ENCODE results near the gene LCORL.
"Not testable (repeated sequence)": the region's sequence is repeated elsewhere in the genome, so short reads cannot be mapped to it uniquely, and the experiment has no call there.

LCORL gene

GRCh38 chr4:18021720-18022571 lies at the start of gene LCORL:
Gene LCORL (minus strand): TSS chr4:18021755. CDS start chr4:18021751, 4 bp downstream.
- in situ Hi-C loops (cut with MboI; ENCODE audit: low sequenced_read_pairs), result no loop called here

- in situ Hi-C loops (cut with MboI; ENCODE audit: low sequenced_read_pairs), result no loop called here
Measured at GRCh38 chr4:18069810-18070209, 48.3 kb upstream of the LCORL start.

GRCh38 chr4:18067031-18067430 lies 45.5 kb upstream of the LCORL start:
- in situ Hi-C loops (cut with MboI; ENCODE audit: low sequenced_read_pairs), result no loop called here

GRCh38 chr4:18063079-18063478 lies 41.5 kb upstream of the LCORL start:
- in situ Hi-C loops (cut with MboI; ENCODE audit: low sequenced_read_pairs), result no loop called here

- in situ Hi-C loops (cut with MboI; ENCODE audit: low sequenced_read_pairs), result no loop called here
Measured at GRCh38 chr4:18057821-18058533, 36.4 kb upstream of the LCORL start.

- in situ Hi-C loops (cut with MboI; ENCODE audit: low sequenced_read_pairs), result no loop called here
Measured at GRCh38 chr4:18056030-18056429, 34.5 kb upstream of the LCORL start.

GRCh38 chr4:18052158-18052557 lies 30.6 kb upstream of the LCORL start:
- in situ Hi-C loops (cut with MboI; ENCODE audit: low sequenced_read_pairs), result no loop called here

GRCh38 chr4:18051281-18051680 lies 29.7 kb upstream of the LCORL start:
- in situ Hi-C loops (cut with MboI; ENCODE audit: low sequenced_read_pairs), result no loop called here

GRCh38 chr4:18050448-18050847 lies 28.9 kb upstream of the LCORL start:
- in situ Hi-C loops (cut with MboI; ENCODE audit: low sequenced_read_pairs), result no loop called here

- in situ Hi-C loops (cut with MboI; ENCODE audit: low sequenced_read_pairs), result no loop called here
Measured at GRCh38 chr4:18049446-18049845, 27.9 kb upstream of the LCORL start.

- in situ Hi-C loops (cut with MboI; ENCODE audit: low sequenced_read_pairs), result no loop called here
Measured at GRCh38 chr4:18042754-18043153, 21.2 kb upstream of the LCORL start.

- in situ Hi-C loops (cut with MboI; ENCODE audit: low sequenced_read_pairs), result no loop called here
Measured at GRCh38 chr4:18042012-18042411, 20.5 kb upstream of the LCORL start.

- in situ Hi-C loops (cut with MboI; ENCODE audit: low sequenced_read_pairs), result no loop called here
Measured at GRCh38 chr4:18041114-18041513, 19.6 kb upstream of the LCORL start.

GRCh38 chr4:18039113-18039512 lies 17.6 kb upstream of the LCORL start:
- in situ Hi-C loops (cut with MboI; ENCODE audit: low sequenced_read_pairs), result no loop called here

- in situ Hi-C loops (cut with MboI; ENCODE audit: low sequenced_read_pairs), result not testable (repeated sequence)
Measured at GRCh38 chr4:18036369-18036768, 14.8 kb upstream of the LCORL start.

GRCh38 chr4:18034099-18034498 lies 12.5 kb upstream of the LCORL start:
- in situ Hi-C loops (cut with MboI; ENCODE audit: low sequenced_read_pairs), result no loop called here

GRCh38 chr4:18033111-18034085 lies 11.8 kb upstream of the LCORL start:
- in situ Hi-C loops (cut with MboI; ENCODE audit: low sequenced_read_pairs), result no loop called here

GRCh38 chr4:18025288-18025687 lies 3.7 kb upstream of the LCORL start:
- in situ Hi-C loops (cut with MboI; ENCODE audit: low sequenced_read_pairs), result no loop called here

- in situ Hi-C loops (cut with MboI; ENCODE audit: low sequenced_read_pairs), result no loop called here
Measured at GRCh38 chr4:18022572-18023050, 1.1 kb upstream of the LCORL start.

GRCh38 chr4:18021470-18021719 lies 160 bp downstream of the LCORL start:
- in situ Hi-C loops (cut with MboI; ENCODE audit: low sequenced_read_pairs), result no loop called here

Measured in HL-60/S4 (cell line).